H1 (cell line): Measurements from ENCODE around the gene EML4. TPM values are rescaled to one million over a fixed set of nuclear protein-coding genes. Genes with fewer than 3 reads are reported as not detected.

Source experiments
- CBX8 ChIP-seq: fragments of 300-800, 300-1000 bp; sonication (generic); IDR thresholded peaks from 2 replicates; pipeline ENCODE4 v1.7.1; 2016; ENCODE audit warnings: low read depth, low read length, borderline replicate concordance
- FOSL1 ChIP-seq: IDR thresholded peaks from 2 replicates; pipeline ENCODE4 v1.6.1; 2011; ENCODE audit warnings: mild to moderate bottlenecking, low read depth, low read length, moderate library complexity; ENCODE audit not compliant: insufficient read depth
- JUN ChIP-seq: IDR thresholded peaks from 2 replicates; pipeline ENCODE4 v1.6.1; 2011; ENCODE audit warnings: low read depth, mild to moderate bottlenecking, improper control_type of control experiment, low read length
- POLR2A ChIP-seq, 2 experiments: IDR thresholded peaks; 1 replicate in 1 of 2; 2 replicates in 1 of 2; pipeline ENCODE4 v1.6.1; 2011; ENCODE audit warnings: low read depth in 2 of 2, low read length in 2 of 2, mild to moderate bottlenecking in 2 of 2; ENCODE audit errors: control extremely low read depth in 1 of 2
- POU5F1 ChIP-seq: IDR thresholded peaks from 2 replicates; pipeline ENCODE4 v1.6.1; 2011; ENCODE audit warnings: low read depth, mild to moderate bottlenecking, low read length, moderate library complexity
- SRF ChIP-seq: IDR thresholded peaks from 2 replicates; pipeline ENCODE4 v1.6.1; 2011; ENCODE audit warnings: mild to moderate bottlenecking, low read depth, low read length, moderate library complexity
- TEAD4 ChIP-seq: IDR thresholded peaks from 2 replicates; pipeline ENCODE4 v1.6.1; 2012; ENCODE audit warnings: low read depth, low read length, inconsistent platforms, mixed read lengths
- polyA plus RNA-seq, 7 experiments: library from polyadenylated mRNA; depleted of rRNA in 3 of 7; stranded (reverse) in 5 of 7; unstranded in 2 of 7; fragments of >200 nt in 5 of 7; fragments of 200-250 nt in 2 of 7; gene quantifications; 1 replicate in 5 of 7; 2 replicates in 1 of 7; 4 replicates in 1 of 7; pipeline versions ENCODE4 v1.2.1 to v1.2.3, GENCODE V29; 2011 to 2013; ENCODE audit warnings: missing spikeins in 2 of 7, mixed read lengths in 2 of 7
- total RNA-seq: library from RNA; stranded (reverse); fragmentation: NEBNext Ultra II Directional; extraction: Animal tissue kit (Norgen Biotek cat#: 25700); gene quantifications from 2 replicates; pipeline ENCODE4 v1.2.1, GENCODE V29; 2021
- TF ChIP-seq, protein P1 (sequence below): IDR thresholded peaks from 2 replicates; pipeline ENCODE4 v1.6.1; 2011; ENCODE audit warnings: low read length, improper control_type of control experiment
- TF ChIP-seq, protein P2 (sequence below): IDR thresholded peaks from 2 replicates; pipeline ENCODE4 v1.6.1; 2012; ENCODE audit warnings: low read length, inconsistent platforms
- TF ChIP-seq, protein P3 (sequence below): IDR thresholded peaks from 2 replicates; pipeline ENCODE4 v1.6.1; 2011; ENCODE audit warnings: low read depth, mild to moderate bottlenecking, low read length; ENCODE audit not compliant: insufficient read depth

EML4 gene
- total and polyA plus RNA-seq, 2 of the 8 experiments (the other 6 are each of a cell fraction or from before 2014, with no cell fraction given): 50.1 to 104 TPM

DNA sequence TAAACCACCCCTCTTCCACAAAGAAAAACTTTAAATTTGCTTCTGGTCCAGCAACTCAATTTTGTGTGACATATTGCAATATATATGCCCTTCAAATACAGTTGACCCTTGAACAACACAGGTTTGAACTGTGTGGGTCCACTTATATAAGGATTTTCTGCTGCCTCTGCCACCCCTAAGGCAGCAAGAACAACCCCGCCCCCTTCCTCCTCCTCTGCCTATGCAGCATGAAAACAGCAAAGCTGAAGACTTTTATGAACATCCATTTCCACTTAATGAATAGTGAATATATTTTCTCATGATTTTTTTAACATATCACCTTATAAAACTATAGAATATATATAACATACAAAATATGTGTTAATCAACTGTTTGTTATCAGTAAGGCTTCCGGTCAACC lies 58.3 kb downstream of the EML4 start (continued):
- TF ChIP-seq, protein P1, sequence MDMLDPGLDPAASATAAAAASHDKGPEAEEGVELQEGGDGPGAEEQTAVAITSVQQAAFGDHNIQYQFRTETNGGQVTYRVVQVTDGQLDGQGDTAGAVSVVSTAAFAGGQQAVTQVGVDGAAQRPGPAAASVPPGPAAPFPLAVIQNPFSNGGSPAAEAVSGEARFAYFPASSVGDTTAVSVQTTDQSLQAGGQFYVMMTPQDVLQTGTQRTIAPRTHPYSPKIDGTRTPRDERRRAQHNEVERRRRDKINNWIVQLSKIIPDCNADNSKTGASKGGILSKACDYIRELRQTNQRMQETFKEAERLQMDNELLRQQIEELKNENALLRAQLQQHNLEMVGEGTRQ: no peak
- TF ChIP-seq POLR2A (IDR thresholded peaks at IDR 0.05; ENCODE audit: control extremely low read depth in 1 of 2, low read depth in 2 of 2, low read length in 2 of 2) (no peak), TEAD4 (no peak), CBX8 (no peak), FOSL1 (no peak), JUN (no peak), POU5F1 (no peak), SRF (no peak)
- TF ChIP-seq, protein P2, sequence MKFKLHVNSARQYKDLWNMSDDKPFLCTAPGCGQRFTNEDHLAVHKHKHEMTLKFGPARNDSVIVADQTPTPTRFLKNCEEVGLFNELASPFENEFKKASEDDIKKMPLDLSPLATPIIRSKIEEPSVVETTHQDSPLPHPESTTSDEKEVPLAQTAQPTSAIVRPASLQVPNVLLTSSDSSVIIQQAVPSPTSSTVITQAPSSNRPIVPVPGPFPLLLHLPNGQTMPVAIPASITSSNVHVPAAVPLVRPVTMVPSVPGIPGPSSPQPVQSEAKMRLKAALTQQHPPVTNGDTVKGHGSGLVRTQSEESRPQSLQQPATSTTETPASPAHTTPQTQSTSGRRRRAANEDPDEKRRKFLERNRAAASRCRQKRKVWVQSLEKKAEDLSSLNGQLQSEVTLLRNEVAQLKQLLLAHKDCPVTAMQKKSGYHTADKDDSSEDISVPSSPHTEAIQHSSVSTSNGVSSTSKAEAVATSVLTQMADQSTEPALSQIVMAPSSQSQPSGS: no peak
- TF ChIP-seq, protein P3, sequence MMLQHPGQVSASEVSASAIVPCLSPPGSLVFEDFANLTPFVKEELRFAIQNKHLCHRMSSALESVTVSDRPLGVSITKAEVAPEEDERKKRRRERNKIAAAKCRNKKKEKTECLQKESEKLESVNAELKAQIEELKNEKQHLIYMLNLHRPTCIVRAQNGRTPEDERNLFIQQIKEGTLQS: no peak
